Measurements from ENCODE around the gene AKAP6.

GRCh38 chr14:32785585-32785984 is 456.5 kb downstream of the AKAP6 start:
- TF ChIP-seq CTCF (conservative IDR thresholded peaks at IDR 0.05; ENCODE audit: low read depth in 2 of 2) = no peak
- TF ChIP-seq EZH2 (IDR thresholded peaks at IDR 0.05; ENCODE audit: low read depth, unreplicated experiment) = no peak
- no peak for TF ChIP-seq REST (IDR thresholded peaks at IDR 0.05; ENCODE audit: unreplicated experiment)
- no peak for TF ChIP-seq ZNF331 (CRISPR knock-in tag; IDR thresholded peaks at IDR 0.05; ENCODE audit: low read depth)
- no peak for TF ChIP-seq POLR2AphosphoS5 (IDR thresholded peaks at IDR 0.05; ENCODE audit: low read depth)
- TF ChIP-seq EZH2phosphoT487 (IDR thresholded peaks at IDR 0.05; ENCODE audit: unreplicated experiment) = no peak
- no peak for TF ChIP-seq CREB1 (CRISPR knock-in tag; IDR thresholded peaks at IDR 0.05; ENCODE audit: low read depth)
- no peak for TF ChIP-seq STAT1 (IDR thresholded peaks at IDR 0.05; ENCODE audit: unreplicated experiment)
- TF ChIP-seq JUNB (IDR thresholded peaks at IDR 0.05; ENCODE audit: unreplicated experiment) = no peak
- TF ChIP-seq ETS1 (IDR thresholded peaks at IDR 0.05) = no peak
- TF ChIP-seq ZNF114 (CRISPR knock-in tag; IDR thresholded peaks at IDR 0.05) = no peak
- TF ChIP-seq ZNF462 (CRISPR knock-in tag; IDR thresholded peaks at IDR 0.05) = no peak

All from GM23338 (cell line).